Measurements from ENCODE around the gene RTP5.

DNA sequence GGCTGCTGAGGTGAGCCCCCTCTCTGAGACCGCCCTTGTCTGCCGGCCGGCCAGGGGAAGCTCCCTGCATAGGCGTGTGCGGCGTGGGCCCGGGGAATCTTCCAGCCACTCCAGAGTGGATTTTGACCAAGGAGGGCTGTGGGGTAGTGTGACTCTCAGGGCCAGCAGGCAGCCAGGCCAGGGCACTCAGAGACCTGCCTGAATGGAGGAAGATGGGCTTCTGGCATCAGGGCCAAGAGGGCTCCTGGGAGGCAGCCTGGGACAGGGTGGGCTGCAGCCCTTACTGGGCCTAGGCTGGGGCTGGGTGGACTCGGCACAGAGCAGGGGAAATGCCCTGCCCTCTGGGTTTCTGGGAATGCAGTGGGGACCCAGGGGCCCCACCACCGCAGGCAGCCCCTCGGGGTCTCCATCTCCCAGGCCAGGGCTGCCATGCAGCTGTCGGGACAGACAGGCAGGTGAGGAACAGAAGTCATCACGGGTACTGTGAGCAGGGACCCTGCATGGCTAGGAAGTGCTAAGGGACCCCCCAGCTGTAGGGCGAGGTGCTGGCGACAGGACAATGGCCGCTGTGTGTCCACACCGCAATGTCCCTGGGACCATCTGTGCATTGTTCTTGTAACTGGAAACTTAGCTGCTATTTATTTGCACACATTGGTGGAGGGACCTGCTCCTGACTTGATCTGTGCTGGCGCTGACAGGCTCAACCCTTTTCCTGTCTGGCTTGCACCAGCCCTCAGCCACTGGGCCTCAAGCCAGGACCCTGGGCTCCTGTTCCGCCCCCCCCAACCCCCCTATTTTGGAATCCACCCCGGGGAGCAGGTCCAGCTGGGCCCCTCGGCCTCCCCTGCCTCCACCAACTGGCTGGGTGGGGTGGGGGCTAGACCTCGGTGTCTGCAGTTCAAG is 14.9 kb upstream of the RTP5 start:
- TF ChIP-seq FOXM1 (IDR thresholded peaks at IDR 0.05; ENCODE audit: borderline replicate concordance, low read depth): no peak
- no peak for TF ChIP-seq CEBPB (IDR thresholded peaks at IDR 0.05)
- no peak for TF ChIP-seq TEAD4 (IDR thresholded peaks at IDR 0.05)
- no peak for TF ChIP-seq YY1 (IDR thresholded peaks at IDR 0.05; ENCODE audit: low read depth)
- no peak for TF ChIP-seq TAF1 (IDR thresholded peaks at IDR 0.05; ENCODE audit: low read depth)
- no peak for TF ChIP-seq NFIC (IDR thresholded peaks at IDR 0.05)
- no peak for TF ChIP-seq EGR1 (IDR thresholded peaks at IDR 0.05)
- TF ChIP-seq EP300 (IDR thresholded peaks at IDR 0.05; ENCODE audit: borderline replicate concordance): no peak
- TF ChIP-seq, protein P1, sequence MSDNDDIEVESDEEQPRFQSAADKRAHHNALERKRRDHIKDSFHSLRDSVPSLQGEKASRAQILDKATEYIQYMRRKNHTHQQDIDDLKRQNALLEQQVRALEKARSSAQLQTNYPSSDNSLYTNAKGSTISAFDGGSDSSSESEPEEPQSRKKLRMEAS (IDR thresholded peaks at IDR 0.05): no peak

Measured in Ishikawa (cell line).